ENCODE results near the gene BCCIP. TPM values are rescaled to one million over a fixed set of nuclear protein-coding genes. Genes with fewer than 3 reads are reported as not detected.

Gene BCCIP
- total RNA-seq, 1 donor from 2014 or later: 39.8 TPM

DNA sequence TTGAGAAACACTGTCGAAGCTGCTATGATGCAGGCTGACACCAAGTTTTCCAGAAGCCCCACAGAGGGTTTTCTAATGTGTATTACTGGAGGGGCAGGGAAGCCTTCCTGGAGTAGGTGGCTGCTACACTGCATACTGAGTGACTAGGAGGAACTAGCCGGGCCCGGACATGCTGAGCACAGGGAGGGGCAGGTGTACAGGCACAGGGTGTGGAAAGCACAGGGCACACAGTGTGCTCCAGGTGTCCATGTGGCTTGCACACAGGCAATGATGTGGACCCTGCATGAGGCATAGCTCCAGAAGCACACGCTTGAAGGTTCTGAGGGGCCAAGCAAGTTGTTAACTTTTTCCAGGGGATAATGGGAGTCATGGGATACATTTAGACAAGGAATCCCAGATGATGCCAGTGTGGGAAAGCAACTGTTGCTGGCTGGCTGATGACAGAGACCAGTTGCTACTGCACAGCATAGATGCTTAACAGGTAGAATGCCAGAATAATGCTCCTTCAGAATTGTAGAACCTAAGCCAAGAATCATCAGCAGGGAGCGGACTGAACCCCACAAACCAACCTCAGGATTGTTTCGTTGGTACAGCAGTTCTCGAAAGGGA, 43.2 kb downstream of the BCCIP start:
- ATAC-seq (peak in 1 of 2 donors; percentile 56), DNase-seq (no peak)
- peaks cover 28% of the 10 kb centered on the region for H3K36me3 ChIP-seq

DNA sequence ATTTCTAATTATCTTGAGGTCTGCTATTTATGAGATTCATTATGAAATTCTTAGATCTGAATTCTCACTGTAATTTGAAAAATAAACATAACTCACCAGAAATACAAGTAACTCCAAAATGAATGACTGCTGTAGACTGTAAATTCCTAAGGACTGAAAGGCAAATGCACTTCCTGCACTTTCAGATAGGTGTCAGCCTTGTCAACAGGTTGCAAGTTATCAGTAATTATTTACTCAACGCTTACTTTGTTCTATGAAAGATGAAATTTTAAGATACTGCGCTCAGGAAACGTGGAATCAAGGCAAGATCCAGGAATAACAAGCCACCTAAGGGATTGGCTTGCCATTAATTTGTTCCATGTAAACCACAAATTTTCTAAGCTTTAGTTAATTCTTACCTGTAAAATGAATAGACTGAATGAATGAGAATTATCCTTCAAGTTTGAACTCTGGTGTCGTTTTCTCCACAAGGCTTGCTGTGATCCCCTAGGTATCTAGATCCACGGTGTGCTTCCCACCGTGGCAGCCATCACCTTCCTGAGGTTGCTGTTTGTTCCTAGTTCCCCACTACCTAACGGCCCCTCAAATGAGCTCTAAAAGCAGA, 45.1 kb downstream of the BCCIP start:
- peak in 1 of 2 donors; percentile 62 for ATAC-seq
- H3K4me1 ChIP-seq: no peaks in the 10 kb centered on the region
- H3K27ac ChIP-seq: no peak overlapping the region
- H3K36me3 ChIP-seq: peaks cover 26% of the 10 kb centered on the region
- no peaks in the 10 kb centered on the region for H3K9me3 ChIP-seq
- H3K4me3 ChIP-seq: no peak overlapping the region
- H3K27me3 ChIP-seq (ENCODE audit: low read depth): no peaks in the 10 kb centered on the region
- TF ChIP-seq, protein P1, sequence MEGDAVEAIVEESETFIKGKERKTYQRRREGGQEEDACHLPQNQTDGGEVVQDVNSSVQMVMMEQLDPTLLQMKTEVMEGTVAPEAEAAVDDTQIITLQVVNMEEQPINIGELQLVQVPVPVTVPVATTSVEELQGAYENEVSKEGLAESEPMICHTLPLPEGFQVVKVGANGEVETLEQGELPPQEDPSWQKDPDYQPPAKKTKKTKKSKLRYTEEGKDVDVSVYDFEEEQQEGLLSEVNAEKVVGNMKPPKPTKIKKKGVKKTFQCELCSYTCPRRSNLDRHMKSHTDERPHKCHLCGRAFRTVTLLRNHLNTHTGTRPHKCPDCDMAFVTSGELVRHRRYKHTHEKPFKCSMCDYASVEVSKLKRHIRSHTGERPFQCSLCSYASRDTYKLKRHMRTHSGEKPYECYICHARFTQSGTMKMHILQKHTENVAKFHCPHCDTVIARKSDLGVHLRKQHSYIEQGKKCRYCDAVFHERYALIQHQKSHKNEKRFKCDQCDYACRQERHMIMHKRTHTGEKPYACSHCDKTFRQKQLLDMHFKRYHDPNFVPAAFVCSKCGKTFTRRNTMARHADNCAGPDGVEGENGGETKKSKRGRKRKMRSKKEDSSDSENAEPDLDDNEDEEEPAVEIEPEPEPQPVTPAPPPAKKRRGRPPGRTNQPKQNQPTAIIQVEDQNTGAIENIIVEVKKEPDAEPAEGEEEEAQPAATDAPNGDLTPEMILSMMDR (IDR thresholded peaks at IDR 0.05): peak; percentile 84
- no peak for DNase-seq
- intact Hi-C loops (cut with DNase I): no loop called here

More for the DNA sequence above, 43.2 kb downstream of the BCCIP start:
- H3K27ac ChIP-seq: no peak overlapping the region
- no peaks in the 10 kb centered on the region for H3K9me3 ChIP-seq
- intact Hi-C loops (cut with DNase I): no loop called here
- TF ChIP-seq, protein P1 (IDR thresholded peaks at IDR 0.05): no peak
- no peak overlapping the region for H3K4me3 ChIP-seq
- no peaks in the 10 kb centered on the region for H3K27me3 ChIP-seq (ENCODE audit: low read depth)
- H3K4me1 ChIP-seq: no peaks in the 10 kb centered on the region

DNA sequence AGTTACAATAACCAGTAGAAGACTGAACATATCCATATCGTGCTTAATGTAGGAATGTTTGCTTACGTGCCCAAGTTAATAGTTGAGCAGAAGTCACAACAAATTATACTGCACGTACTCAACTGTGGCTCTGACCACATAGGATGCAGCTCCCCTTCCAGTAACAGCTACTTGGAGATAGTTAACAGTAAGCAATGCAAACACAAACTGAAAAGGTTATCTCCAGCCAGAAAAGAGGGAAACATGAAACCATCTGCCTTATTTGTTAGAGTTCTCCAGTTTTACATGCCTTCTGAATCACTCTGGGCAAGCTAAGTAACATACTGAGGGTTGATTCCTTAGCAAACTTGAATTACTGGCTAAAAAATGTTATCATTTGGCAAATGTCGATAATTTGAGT, 48.0 kb downstream of the BCCIP start:
- ATAC-seq (no peak), DNase-seq (no peak)
- TF ChIP-seq, protein P1 (IDR thresholded peaks at IDR 0.05): no peak
- Histone ChIP-seq H3K4me3 (no peak overlapping the region), H3K36me3 (peaks cover 7% of the 10 kb centered on the region), H3K27ac (no peak overlapping the region), H3K9me3 (peaks cover 5% of the 10 kb centered on the region), H3K27me3 (ENCODE audit: low read depth) (no peaks in the 10 kb centered on the region), H3K4me1 (no peaks in the 10 kb centered on the region)
- intact Hi-C loops (cut with DNase I): no loop called here

DNA sequence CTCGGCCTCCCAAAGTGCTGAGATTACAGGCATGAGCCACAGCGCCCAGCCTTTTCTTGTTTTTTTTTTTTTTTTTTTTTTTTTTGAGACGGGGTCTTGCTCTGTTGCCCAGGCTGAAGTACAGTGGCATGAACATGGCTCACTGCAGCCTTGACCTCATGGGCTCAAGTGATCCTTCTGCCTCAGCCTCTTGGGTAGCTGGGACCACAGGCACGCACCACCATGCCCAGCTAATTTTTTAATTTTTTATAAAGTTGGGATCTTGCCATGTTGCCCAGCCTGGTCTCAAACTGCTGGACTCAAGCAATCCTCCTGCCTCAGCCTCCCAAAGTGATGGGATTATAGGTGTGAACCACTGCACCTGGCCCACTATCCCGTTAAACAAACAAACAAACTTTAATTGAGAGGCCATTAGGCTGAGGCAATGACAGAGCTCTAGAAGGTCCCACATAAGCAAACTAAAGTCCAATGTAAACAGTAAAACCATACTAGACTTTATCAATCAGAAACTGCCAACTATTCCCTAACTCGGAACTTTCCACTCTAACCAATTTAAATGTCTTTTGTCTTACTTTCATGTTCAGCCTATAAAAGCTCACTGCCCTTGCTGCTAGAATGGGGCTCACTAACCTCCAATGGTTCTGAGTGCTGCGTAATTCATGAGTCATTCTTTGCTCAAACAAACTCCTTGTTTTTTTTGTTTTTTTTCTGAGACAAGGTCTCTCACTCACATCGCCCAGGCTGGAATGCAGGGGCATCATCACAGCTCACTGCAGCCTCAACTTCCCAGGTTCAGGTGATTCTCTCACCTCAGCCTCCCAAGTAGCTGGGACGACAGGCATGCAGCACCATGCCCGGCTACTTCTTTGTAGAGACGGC, 55.9 kb downstream of the BCCIP start:
- ATAC-seq: peak in 1 of 2 donors; percentile 14
- Histone ChIP-seq H3K27me3 (ENCODE audit: low read depth) (no peaks in the 10 kb centered on the region), H3K36me3 (peaks cover 16% of the 10 kb centered on the region), H3K9me3 (peaks cover 11% of the 10 kb centered on the region), H3K4me3 (no peak overlapping the region), H3K27ac (no peak overlapping the region), H3K4me1 (no peaks in the 10 kb centered on the region)
- no peak for DNase-seq
- TF ChIP-seq, protein P1 (IDR thresholded peaks at IDR 0.05): no peak
- intact Hi-C loops (cut with DNase I): no loop called here

DNA sequence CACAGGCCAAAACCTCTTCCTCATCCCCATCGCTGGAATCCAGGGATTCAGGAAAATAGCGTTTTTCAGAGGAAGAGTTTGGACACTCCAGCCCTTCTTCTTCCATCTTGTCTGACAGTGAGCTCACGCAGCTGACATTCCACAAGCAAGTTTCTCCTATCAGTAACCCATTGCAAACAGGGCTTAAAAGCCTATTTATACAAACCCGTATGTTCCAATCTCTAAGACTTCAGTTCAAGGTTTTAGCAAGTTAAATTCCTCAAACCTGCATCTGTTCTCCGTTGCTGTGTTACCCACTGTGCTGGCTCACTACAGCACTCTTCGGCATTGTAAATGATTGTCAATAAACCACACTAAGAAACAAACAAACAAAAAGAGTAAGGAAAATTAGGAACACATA, 57.4 kb downstream of the BCCIP start:
- TF ChIP-seq, protein P1 (IDR thresholded peaks at IDR 0.05): no peak
- ATAC-seq: no peak

More for the DNA sequence above, 57.4 kb downstream of the BCCIP start:
- Histone ChIP-seq H3K4me1 (no peaks in the 10 kb centered on the region), H3K9me3 (peaks cover 11% of the 10 kb centered on the region), H3K4me3 (no peak overlapping the region), H3K27ac (no peak overlapping the region), H3K36me3 (peaks cover 16% of the 10 kb centered on the region), H3K27me3 (ENCODE audit: low read depth) (no peaks in the 10 kb centered on the region)
- intact Hi-C loops (cut with DNase I): no loop called here
- no peak for DNase-seq
